Endodermal cell (in vitro differentiated cells): ENCODE results near the gene TAP1. TPM values are rescaled to one million over a fixed set of nuclear protein-coding genes. Genes with fewer than 3 reads are reported as not detected.

Experiments
- DNase-seq: peaks from one replicate; pipeline ENCODE4 v3.0.0-alpha.2; 2017
- H3K27ac ChIP-seq: 2 replicates; pipeline ENCODE4 v1.5.1; 2013; ENCODE audit warnings: mild to moderate bottlenecking, low read depth, low read length, moderate library complexity
- H3K27me3 ChIP-seq: 2 replicates; pipeline ENCODE4 v1.6.1; 2013; ENCODE audit warnings: mild to moderate bottlenecking, low read length, moderate library complexity; ENCODE audit not compliant: insufficient read depth, control insufficient read depth, poor library complexity, severe bottlenecking
- H3K36me3 ChIP-seq: 2 replicates; pipeline ENCODE4 v1.7.0; 2013; ENCODE audit warnings: mild to moderate bottlenecking, low read length, moderate library complexity; ENCODE audit not compliant: control insufficient read depth, insufficient read depth
- H3K4me1 ChIP-seq: one replicate; pipeline ENCODE4 v1.7.0; 2013; ENCODE audit warnings: low read length; ENCODE audit not compliant: control insufficient read depth, insufficient read depth
- H3K4me3 ChIP-seq: 2 replicates; pipeline ENCODE4 v1.5.1; 2013; ENCODE audit warnings: mild to moderate bottlenecking, low read length, moderate library complexity
- H3K9ac ChIP-seq: 2 replicates; pipeline ENCODE4 v1.6.1; 2013; ENCODE audit warnings: mild to moderate bottlenecking, low read length, moderate library complexity; ENCODE audit not compliant: poor library complexity, severe bottlenecking; ENCODE audit errors: extremely low read depth
- H3K9me3 ChIP-seq: 2 replicates; pipeline ENCODE4 v1.6.1; 2013; ENCODE audit warnings: mild to moderate bottlenecking, low read length, moderate library complexity; ENCODE audit not compliant: control insufficient read depth
- H3K27ac Mint-ChIP-seq: 2 replicates; pipeline ENCODE4 v1.8.0; 2020; ENCODE audit warnings: mixed read lengths
- H3K27me3 Mint-ChIP-seq: 2 replicates; pipeline ENCODE4 v1.8.0; 2021; ENCODE audit warnings: mild to moderate bottlenecking, mixed read lengths; ENCODE audit not compliant: insufficient read depth
- H3K36me3 Mint-ChIP-seq: 2 replicates; pipeline ENCODE4 v1.8.0; 2020; ENCODE audit warnings: low read depth, mixed read lengths
- H3K4me1 Mint-ChIP-seq: 2 replicates; pipeline ENCODE4 v1.8.0; 2020; ENCODE audit warnings: mixed read lengths
- H3K4me3 Mint-ChIP-seq: 2 replicates; pipeline ENCODE4 v1.8.0; 2020; ENCODE audit warnings: mild to moderate bottlenecking, moderate library complexity, mixed read lengths
- H3K9me3 Mint-ChIP-seq: 2 replicates; pipeline ENCODE4 v1.8.0; 2020; ENCODE audit warnings: mild to moderate bottlenecking, mixed read lengths
- WGBS, 2 experiments: methylation state at CpG; one replicate each; pipeline versions ENCODE4 v1.1.5 to v1.1.7; 2013; ENCODE audit warnings: missing lambda C conversion rate in 2 of 2, mixed read lengths in 1 of 2; ENCODE audit not compliant: insufficient coverage in 1 of 2, insufficient read length in 1 of 2; 5-methylcytosine and 5-hydroxymethylcytosine counted together
- long read RNA-seq, 4 experiments: library from polyadenylated mRNA in 2 of 4; library from RNA in 1 of 4; library from capped mRNA in 1 of 4; stranded (forward) in 3 of 4; unstranded in 1 of 4; transcript quantifications; one replicate each; pipeline ENCODE4 v2.0.0, GENCODE V29; 2020 to 2021; ENCODE audit warnings: inconsistent platforms in 1 of 4
- polyA plus RNA-seq, 2 experiments: library from polyadenylated mRNA; stranded (reverse); fragments of 50-300 nt; gene quantifications; one replicate each; pipeline ENCODE4 v1.2.3, GENCODE V29; 2013
- total RNA-seq, 2 donors: library from RNA; stranded (reverse); fragmentation: NEBNext Ultra II Directional in 1 of 2; extraction: Animal tissue kit (Norgen Biotek cat#: 25700) in 1 of 2; gene quantifications; 2 replicates in 1 of 2; 3 replicates in 1 of 2; pipeline ENCODE4 v1.2.1, GENCODE V29; 2021
- TF ChIP-seq, protein P1 (sequence below): fragments of 200-600 bp; sonication (generic); conservative IDR thresholded peaks from 2 replicates; pipeline ENCODE4 v1.5.0; 2021; ENCODE audit warnings: antibody characterized with exemption, mild to moderate bottlenecking

The TAP1 gene
- total RNA-seq = 1 to 10 TPM; 2.0 to 2.6 TPM
- polyA plus RNA-seq (2013, experiment 1 of 2) = 1.3 TPM
- polyA plus RNA-seq (2013, experiment 2 of 2) = 1.2 TPM
- long read RNA-seq, experiment 1, partial matches to known transcripts = 0 of 2 reads
- long read RNA-seq, experiment 1, other reads (novel, unspliced or antisense) = 0 of 2 reads
- long read RNA-seq, experiment 2, transcript TAP1-201 (11 exons, 2,959 nt) = major isoform, 10 of 13 reads
- long read RNA-seq, experiment 2, partial matches to known transcripts = 2 of 13 reads
- long read RNA-seq, experiment 2, other reads (novel, unspliced or antisense) = 1 of 13 reads
- long read RNA-seq, experiment 3, transcript TAP1-201 (11 exons, 2,959 nt) = major isoform, 18 of 19 reads
- long read RNA-seq, experiment 3, partial matches to known transcripts = 0 of 19 reads
- long read RNA-seq, experiment 3, other reads (novel, unspliced or antisense) = 1 of 19 reads
- long read RNA-seq, experiment 4 = 0 reads

DNA sequence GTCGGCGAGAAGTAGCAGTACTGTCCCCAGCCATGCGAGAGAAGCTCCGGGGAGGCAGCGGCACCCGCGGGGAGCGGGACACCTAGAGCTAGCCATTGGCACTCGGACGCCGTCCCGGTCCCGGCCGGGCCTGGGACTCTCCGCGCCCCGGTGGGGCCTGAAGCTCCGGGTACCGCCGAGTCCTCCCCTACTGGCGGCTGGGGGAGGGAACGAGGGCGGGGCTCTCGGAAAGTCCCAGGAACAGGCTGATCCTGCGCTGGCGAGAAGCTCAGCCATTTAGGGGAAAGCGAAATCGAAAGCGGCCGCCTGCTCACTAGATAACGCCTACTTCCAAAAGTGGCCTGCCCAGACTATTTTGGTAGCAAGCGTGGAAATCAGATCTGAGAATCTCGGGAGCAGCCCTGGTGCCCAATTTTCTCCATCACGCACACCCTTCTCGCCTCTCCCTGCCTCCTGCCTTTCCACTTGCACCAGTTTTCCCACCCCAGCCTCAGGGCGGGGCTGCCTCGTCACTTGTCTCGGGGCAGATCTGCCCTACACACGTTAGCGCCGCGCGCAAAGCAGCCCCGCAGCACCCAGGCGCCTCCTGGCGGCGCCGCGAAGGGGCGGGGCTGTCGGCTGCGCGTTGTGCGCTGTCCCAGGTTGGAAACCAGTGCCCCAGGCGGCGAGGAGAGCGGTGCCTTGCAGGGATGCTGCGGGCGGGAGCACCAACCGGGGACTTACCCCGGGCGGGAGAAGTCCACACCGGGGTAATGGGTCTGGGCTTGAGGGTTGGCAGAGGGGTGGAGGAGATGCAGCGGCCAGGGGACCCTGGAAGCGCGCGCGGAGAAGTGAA, at the start of gene TAP1, which contains the start of gene PSMB9:
Gene TAP1 (minus strand): TSS at position 164 of the 835 bp plus-strand sequence. CDS start 68 bp downstream, at position 96.
Gene PSMB9 (plus strand): TSS at position 652 of the 835 bp plus-strand sequence. CDS start 38 bp downstream, at position 690.
- 0 to 2% methylated on average over 27 to 68 of the region's 68 CpGs for WGBS, 2 experiments
- peak; percentile 96 for DNase-seq
- no peaks in the 10 kb centered on the region for H3K36me3 ChIP-seq
- Mint-ChIP-seq H3K4me1 (peaks cover 6% of the 10 kb centered on the region), H3K9me3 (no peaks in the 10 kb centered on the region), H3K36me3 (no peaks in the 10 kb centered on the region), H3K4me3 (peak within 1 kb of the TSS; percentile 68), H3K27ac (peak within 1 kb of the TSS; percentile 88), H3K27me3 (peaks cover 94% of the 10 kb centered on the region)
- no peak within 1 kb of the TSS for H3K9ac ChIP-seq
- TF ChIP-seq, protein P1, sequence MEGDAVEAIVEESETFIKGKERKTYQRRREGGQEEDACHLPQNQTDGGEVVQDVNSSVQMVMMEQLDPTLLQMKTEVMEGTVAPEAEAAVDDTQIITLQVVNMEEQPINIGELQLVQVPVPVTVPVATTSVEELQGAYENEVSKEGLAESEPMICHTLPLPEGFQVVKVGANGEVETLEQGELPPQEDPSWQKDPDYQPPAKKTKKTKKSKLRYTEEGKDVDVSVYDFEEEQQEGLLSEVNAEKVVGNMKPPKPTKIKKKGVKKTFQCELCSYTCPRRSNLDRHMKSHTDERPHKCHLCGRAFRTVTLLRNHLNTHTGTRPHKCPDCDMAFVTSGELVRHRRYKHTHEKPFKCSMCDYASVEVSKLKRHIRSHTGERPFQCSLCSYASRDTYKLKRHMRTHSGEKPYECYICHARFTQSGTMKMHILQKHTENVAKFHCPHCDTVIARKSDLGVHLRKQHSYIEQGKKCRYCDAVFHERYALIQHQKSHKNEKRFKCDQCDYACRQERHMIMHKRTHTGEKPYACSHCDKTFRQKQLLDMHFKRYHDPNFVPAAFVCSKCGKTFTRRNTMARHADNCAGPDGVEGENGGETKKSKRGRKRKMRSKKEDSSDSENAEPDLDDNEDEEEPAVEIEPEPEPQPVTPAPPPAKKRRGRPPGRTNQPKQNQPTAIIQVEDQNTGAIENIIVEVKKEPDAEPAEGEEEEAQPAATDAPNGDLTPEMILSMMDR = peak; percentile 74
- H3K27ac ChIP-seq = no peak within 1 kb of the TSS
- H3K4me3 ChIP-seq = peak within 1 kb of the TSS; percentile 77
- peaks cover 97% of the 10 kb centered on the region for H3K27me3 ChIP-seq
- H3K4me1 ChIP-seq = no peaks in the 10 kb centered on the region
- no peaks in the 10 kb centered on the region for H3K9me3 ChIP-seq

- Histone ChIP-seq H3K4me1 (peaks cover 5% of the 10 kb centered on the region), H3K27ac (no peak overlapping the region), H3K9ac (peak overlapping the region; percentile 44), H3K4me3 (peak overlapping the region; percentile 94), H3K27me3 (no peaks in the 10 kb centered on the region), H3K9me3 (no peaks in the 10 kb centered on the region), H3K36me3 (no peaks in the 10 kb centered on the region)
- TF ChIP-seq, protein P1 = no peak
- H3K9me3 Mint-ChIP-seq = no peaks in the 10 kb centered on the region
- H3K4me1 Mint-ChIP-seq = peaks cover 7% of the 10 kb centered on the region
- H3K36me3 Mint-ChIP-seq = no peaks in the 10 kb centered on the region
- peak overlapping the region; percentile 95 for H3K4me3 Mint-ChIP-seq
- H3K27ac Mint-ChIP-seq = peak overlapping the region; percentile 98
- no peak for DNase-seq
- WGBS, 2 experiments = 2 to 4% methylated on average over 8 of the region's 8 CpGs
- peaks cover 7% of the 10 kb centered on the region for H3K27me3 Mint-ChIP-seq
Observed at GRCh38 chr6:32895006-32895345, 41.5 kb upstream of the TAP1 start.
